ENCODE measurements around the gene SLC47A1. TPM values are rescaled to one million over a fixed set of nuclear protein-coding genes. Genes with fewer than 3 reads are reported as not detected.

The SLC47A1 gene
- total RNA-seq, 1 donor from 2014 or later, result 1.1 TPM

GRCh38 chr17:19542247-19542646, 8.6 kb downstream of the SLC47A1 start:
- H3K9me3 Mint-ChIP-seq (ENCODE audit: low read depth), result no peaks in the 10 kb centered on the region
- TF ChIP-seq CTCF (IDR thresholded peaks at IDR 0.05; ENCODE audit: unreplicated experiment), result no peak
- H3K27me3 Mint-ChIP-seq, result peaks cover 39% of the 10 kb centered on the region
- H3K4me3 Mint-ChIP-seq (ENCODE audit: low read depth), result no peak overlapping the region
- H3K36me3 Mint-ChIP-seq (ENCODE audit: insufficient read depth), result no peaks in the 10 kb centered on the region
- DNase-seq (ENCODE audit: low spot score, unreplicated experiment), result no peak
- H3K27ac Mint-ChIP-seq, result no peak overlapping the region
- H3K4me1 Mint-ChIP-seq (ENCODE audit: low read depth), result peaks cover 23% of the 10 kb centered on the region

- no peaks in the 10 kb centered on the region for H3K36me3 Mint-ChIP-seq (ENCODE audit: insufficient read depth)
- no peak overlapping the region for H3K27ac Mint-ChIP-seq
- no peak for DNase-seq (ENCODE audit: low spot score, unreplicated experiment)
- no peaks in the 10 kb centered on the region for H3K9me3 Mint-ChIP-seq (ENCODE audit: low read depth)
- no peak for TF ChIP-seq CTCF (IDR thresholded peaks at IDR 0.05; ENCODE audit: unreplicated experiment)
- H3K27me3 Mint-ChIP-seq, result peaks cover 29% of the 10 kb centered on the region
- peaks cover 8% of the 10 kb centered on the region for H3K4me1 Mint-ChIP-seq (ENCODE audit: low read depth)
- no peak overlapping the region for H3K4me3 Mint-ChIP-seq (ENCODE audit: low read depth)
Observed at GRCh38 chr17:19544366-19544765, 10.7 kb downstream of the SLC47A1 start.

GRCh38 chr17:19546289-19547065, 12.8 kb downstream of the SLC47A1 start:
- Mint-ChIP-seq H3K9me3 (ENCODE audit: low read depth) (no peaks in the 10 kb centered on the region), H3K4me3 (ENCODE audit: low read depth) (no peak overlapping the region), H3K4me1 (ENCODE audit: low read depth) (peaks cover 26% of the 10 kb centered on the region), H3K36me3 (ENCODE audit: insufficient read depth) (no peaks in the 10 kb centered on the region), H3K27ac (peak overlapping the region; percentile 4), H3K27me3 (peaks cover 15% of the 10 kb centered on the region)
- TF ChIP-seq CTCF (IDR thresholded peaks at IDR 0.05; ENCODE audit: unreplicated experiment), result peak; percentile 23
- DNase-seq (ENCODE audit: low spot score, unreplicated experiment), result no peak

- TF ChIP-seq CTCF (IDR thresholded peaks at IDR 0.05; ENCODE audit: unreplicated experiment), result no peak
- Mint-ChIP-seq H3K4me3 (ENCODE audit: low read depth) (no peak overlapping the region), H3K27ac (no peak overlapping the region), H3K36me3 (ENCODE audit: insufficient read depth) (no peaks in the 10 kb centered on the region), H3K9me3 (ENCODE audit: low read depth) (no peaks in the 10 kb centered on the region), H3K27me3 (peaks cover 12% of the 10 kb centered on the region), H3K4me1 (ENCODE audit: low read depth) (peaks cover 43% of the 10 kb centered on the region)
- no peak for DNase-seq (ENCODE audit: low spot score, unreplicated experiment)
Observed at GRCh38 chr17:19549746-19550623, 16.3 kb downstream of the SLC47A1 start.

- peaks cover 42% of the 10 kb centered on the region for H3K4me1 Mint-ChIP-seq (ENCODE audit: low read depth)
- no peak for TF ChIP-seq CTCF (IDR thresholded peaks at IDR 0.05; ENCODE audit: unreplicated experiment)
- peaks cover 17% of the 10 kb centered on the region for H3K27me3 Mint-ChIP-seq
- H3K36me3 Mint-ChIP-seq (ENCODE audit: insufficient read depth), result no peaks in the 10 kb centered on the region
- peak overlapping the region; percentile 2 for H3K27ac Mint-ChIP-seq
- no peak overlapping the region for H3K4me3 Mint-ChIP-seq (ENCODE audit: low read depth)
- no peaks in the 10 kb centered on the region for H3K9me3 Mint-ChIP-seq (ENCODE audit: low read depth)
- no peak for DNase-seq (ENCODE audit: low spot score, unreplicated experiment)
Observed at GRCh38 chr17:19551165-19551564, 17.5 kb downstream of the SLC47A1 start.

Data from progenitor cell of endocrine pancreas (in vitro differentiated cells).